Breast epithelium (tissue), 3 donors: Measurements from ENCODE around the gene FAF1.

Source experiments
- CTCF ChIP-seq, 3 donors: fragments of 450-650 bp; IDR thresholded peaks; one replicate each; pipeline ENCODE4 v1.5.1; 2016 to 2017; ENCODE audit warnings: antibody characterized with exemption in 3 of 3, mild to moderate bottlenecking in 3 of 3, moderate library complexity in 3 of 3
- POLR2A ChIP-seq: fragments of 450-650 bp; IDR thresholded peaks from one replicate; pipeline ENCODE4 v1.6.1; 2016; ENCODE audit warnings: antibody characterized with exemption, mild to moderate bottlenecking, moderate library complexity
- POLR2AphosphoS5 ChIP-seq, 3 donors: sonication (generic); formaldehyde crosslinking; IDR thresholded peaks; one replicate each; pipeline ENCODE4 v1.6.1; 2017; ENCODE audit warnings: antibody characterized with exemption in 3 of 3

DNA sequence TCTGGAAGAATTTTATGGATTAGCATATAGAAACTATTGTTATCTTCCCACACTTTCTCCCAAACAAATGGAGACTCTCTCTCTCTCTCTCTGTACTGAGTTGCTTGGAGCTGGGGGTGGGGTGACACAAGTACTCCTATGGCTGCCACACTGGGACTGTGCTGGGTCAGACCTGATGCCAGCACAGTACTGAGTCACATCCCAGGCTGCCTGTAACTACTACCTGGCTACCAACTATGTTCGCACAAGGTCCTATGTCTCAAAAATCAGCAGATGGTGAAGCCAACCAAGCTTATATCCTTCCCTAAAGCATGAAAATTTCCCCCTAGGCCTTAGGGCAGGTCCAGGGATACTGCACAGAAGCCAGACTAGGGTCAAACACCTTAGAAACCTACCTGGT, 66.6 kb downstream of the FAF1 start:
- TF ChIP-seq CTCF (IDR thresholded peaks at IDR 0.05): no peak
- no peak for TF ChIP-seq POLR2AphosphoS5 (IDR thresholded peaks at IDR 0.05)
- no peak for TF ChIP-seq POLR2A
